SK-N-SH (cell line): Measurements from ENCODE around the gene MARS1. TPM values are rescaled to one million over a fixed set of nuclear protein-coding genes. Genes with fewer than 3 reads are reported as not detected.
A peak's percentile ranks its signal among the peaks of the same experiment; 100 is the strongest.

Experiments
- CTCF ChIA-PET: fragments of 300-600, 350-600 bp; formaldehyde crosslinking; extraction: SDS; loops from one replicate; lab custom pipeline; 2021; lab: Yijun Ruan, JAX
- POLR2A ChIA-PET: fragments of 350-600 bp; sonication (Branson Sonifier 250); formaldehyde crosslinking; extraction: SDS; loops from one replicate; lab custom pipeline; 2020; ENCODE audit warnings: antibody characterized with exemption, inconsistent platforms; lab: Yijun Ruan, JAX
- DNase-seq: peaks from one replicate; pipeline ENCODE4 v3.0.0; 2012
- H2AFZ ChIP-seq: fragments of 200-600 bp; sonication (generic); 2 replicates; pipeline ENCODE4 v1.8.1; 2016; ENCODE audit warnings: antibody characterized with exemption, mild to moderate bottlenecking, low read depth
- H3F3A ChIP-seq: fragments of 200-600 bp; sonication (generic); replicated peaks from 2 replicates; pipeline ENCODE3; 2016; ENCODE audit warnings: antibody characterized with exemption, mild to moderate bottlenecking; ENCODE audit not compliant: insufficient read depth
- H3K27ac ChIP-seq, 2 experiments: fragments of 200-500 bp in 1 of 2; fragments of 200-600 bp in 1 of 2; sonication (Bioruptor generic) in 1 of 2; sonication (generic), shearing (Covaris generic) in 1 of 2; 2 replicates each; pipeline versions ENCODE4 v1.5.1 to v1.6.1; 2014 to 2016; ENCODE audit warnings: low read depth in 2 of 2, inconsistent platforms in 1 of 2, low read length in 1 of 2, mild to moderate bottlenecking in 1 of 2, mixed read lengths in 1 of 2
- H3K27me3 ChIP-seq: fragments of 200-600 bp; sonication (generic), shearing (Covaris generic); 2 replicates; pipeline ENCODE4 v1.6.1; 2016; ENCODE audit warnings: mixed run types; ENCODE audit not compliant: insufficient read depth
- H3K36me3 ChIP-seq, 2 experiments: fragments of 200-500 bp in 1 of 2; fragments of 200-600 bp in 1 of 2; sonication (Bioruptor generic) in 1 of 2; sonication (generic) in 1 of 2; replicated peaks in 1 of 2; 2 replicates each; pipeline versions ENCODE3 to v1.5.1; 2014 to 2016; ENCODE audit warnings: low read length in 1 of 2, mild to moderate bottlenecking in 1 of 2; ENCODE audit not compliant: insufficient read depth in 2 of 2, control insufficient read depth in 1 of 2
- H3K4me1 ChIP-seq, 2 experiments: fragments of 200-500 bp in 1 of 2; fragments of 200-600 bp in 1 of 2; sonication (Bioruptor generic) in 1 of 2; sonication (generic), shearing (Covaris generic) in 1 of 2; 2 replicates each; pipeline versions ENCODE4 v1.5.1 to v1.6.1; 2014 to 2016; ENCODE audit warnings: low read depth in 1 of 2, low read length in 1 of 2, mixed run types in 1 of 2; ENCODE audit not compliant: insufficient read depth in 2 of 2, control insufficient read depth in 1 of 2
- H3K4me2 ChIP-seq: fragments of 200-600 bp; sonication (generic), shearing (Covaris generic); 2 replicates; pipeline ENCODE4 v1.6.1; 2017; ENCODE audit warnings: mixed run types
- H3K4me3 ChIP-seq, 2 experiments: fragments of 200-500 bp in 1 of 2; fragments of 200-600 bp in 1 of 2; sonication (Bioruptor generic) in 1 of 2; sonication (generic), shearing (Covaris generic) in 1 of 2; 2 replicates each; pipeline versions ENCODE4 v1.5.1 to v1.8.1; 2014 to 2016; ENCODE audit warnings: low read depth in 2 of 2, inconsistent platforms in 1 of 2, low read length in 1 of 2, mild to moderate bottlenecking in 1 of 2, mixed read lengths in 1 of 2, moderate library complexity in 1 of 2
- H3K79me2 ChIP-seq: fragments of 200-600 bp; sonication (generic); 2 replicates; pipeline ENCODE4 v1.8.1; 2017; ENCODE audit warnings: mild to moderate bottlenecking; ENCODE audit not compliant: insufficient read depth
- H3K9ac ChIP-seq: fragments of 200-600 bp; sonication (generic); 2 replicates; pipeline ENCODE4 v1.6.1; 2017; ENCODE audit warnings: mixed run types
- H3K9me2 ChIP-seq: fragments of 200-600 bp; sonication (generic); 2 replicates; pipeline ENCODE4 v1.6.1; 2017; ENCODE audit warnings: mixed run types
- H3K9me3 ChIP-seq: fragments of 200-600 bp; sonication (generic); 2 replicates; pipeline ENCODE4 v1.6.1; 2017; ENCODE audit warnings: mixed run types, mild to moderate bottlenecking, moderate library complexity
- H4K20me1 ChIP-seq: fragments of 200-600 bp; sonication (generic); 2 replicates; pipeline ENCODE4 v1.6.1; 2017; ENCODE audit warnings: mild to moderate bottlenecking, mixed run types; ENCODE audit not compliant: insufficient read depth
- CHD2 ChIP-seq: fragments of 150-350 bp; IDR thresholded peaks from 2 replicates; pipeline ENCODE4 v1.6.1; 2018; ENCODE audit warnings: low read length; ENCODE audit not compliant: partially characterized antibody
- ELF1 ChIP-seq: IDR thresholded peaks from 2 replicates; pipeline ENCODE4 v1.4.0; 2012
- EP300 ChIP-seq, 2 experiments: IDR thresholded peaks; 2 replicates each; pipeline versions ENCODE4 v1.4.0 to v1.6.1; 2012; ENCODE audit warnings: borderline replicate concordance in 1 of 2, low read depth in 1 of 2, low read length in 1 of 2
- EZH2phosphoT487 ChIP-seq: fragments of 200-600 bp; sonication (generic); IDR thresholded peaks from 2 replicates; pipeline ENCODE4 v1.6.1; 2017; ENCODE audit warnings: low read depth, mixed run types, mild to moderate bottlenecking, antibody characterized with exemption, moderate library complexity, borderline replicate concordance
- FOSL2 ChIP-seq: IDR thresholded peaks from 2 replicates; pipeline ENCODE4 v1.4.0; 2012; ENCODE audit warnings: low read depth, mild to moderate bottlenecking, moderate library complexity, borderline replicate concordance
- FOXJ3 ChIP-seq: sonication (generic); formaldehyde crosslinking; IDR thresholded peaks from 2 replicates; pipeline ENCODE4 v1.5.1; 2020; ENCODE audit warnings: mild to moderate bottlenecking, missing genetic modification reagents
- GABPA ChIP-seq: IDR thresholded peaks from 2 replicates; pipeline ENCODE4 v1.4.0; 2012; ENCODE audit warnings: low read depth, mild to moderate bottlenecking
- IRF3 ChIP-seq: fragments of 150-350 bp; IDR thresholded peaks from 2 replicates; pipeline ENCODE4 v1.6.1; 2016; ENCODE audit warnings: mild to moderate bottlenecking, low read depth, low read length
- JUND ChIP-seq: IDR thresholded peaks from 2 replicates; pipeline ENCODE4 v1.4.0; 2012
- MEF2A ChIP-seq: IDR thresholded peaks from 2 replicates; pipeline ENCODE4 v1.4.0; 2012; ENCODE audit warnings: low read depth, borderline replicate concordance
- NFIC ChIP-seq: IDR thresholded peaks from 2 replicates; pipeline ENCODE4 v1.4.0; 2012; ENCODE audit warnings: borderline replicate concordance
- NRF1 ChIP-seq: IDR thresholded peaks from 2 replicates; pipeline ENCODE4 v1.6.1; 2012; ENCODE audit warnings: low read depth, mild to moderate bottlenecking, low read length
- RAD21 ChIP-seq: IDR thresholded peaks from 2 replicates; pipeline ENCODE4 v1.6.1; 2012; ENCODE audit warnings: mild to moderate bottlenecking, low read length
- RCOR1 ChIP-seq: fragments of 150-350 bp; IDR thresholded peaks from 2 replicates; pipeline ENCODE4 v1.6.1; 2017; ENCODE audit warnings: antibody characterized with exemption, low read length
- RXRA ChIP-seq: IDR thresholded peaks from 2 replicates; pipeline ENCODE4 v1.4.0; 2012; ENCODE audit warnings: low read depth, mild to moderate bottlenecking, borderline replicate concordance
- TCF12 ChIP-seq: IDR thresholded peaks from 2 replicates; pipeline ENCODE4 v1.4.0; 2012
- TEAD4 ChIP-seq: IDR thresholded peaks from 2 replicates; pipeline ENCODE4 v1.4.0; 2012; ENCODE audit warnings: mild to moderate bottlenecking, borderline replicate concordance; ENCODE audit not compliant: insufficient read depth
- YY1 ChIP-seq: IDR thresholded peaks from 2 replicates; pipeline ENCODE4 v1.4.0; 2012; ENCODE audit warnings: low read depth, mild to moderate bottlenecking
- WGBS: methylation state at CpG from one replicate; pipeline ENCODE4 v1.1.6; 2017; ENCODE audit warnings: low lambda C conversion rate; 5-methylcytosine and 5-hydroxymethylcytosine counted together
- polyA plus RNA-seq, 3 experiments: library from polyadenylated mRNA; depleted of rRNA; stranded (reverse); fragments of >200 nt; gene quantifications; 2 replicates each; pipeline ENCODE4 v1.2.3, GENCODE V29; 2012
- TF ChIP-seq, protein P1 (sequence below): fragments of 150-350 bp; IDR thresholded peaks from 2 replicates; pipeline ENCODE4 v1.6.1; 2017; ENCODE audit warnings: antibody characterized with exemption, low read length, low read depth, borderline replicate concordance
- TF ChIP-seq, protein P2 (sequence below): IDR thresholded peaks from 2 replicates; pipeline ENCODE4; 2012
- TF ChIP-seq, protein P3 (sequence below): IDR thresholded peaks from 2 replicates; pipeline ENCODE4 v1.6.1; 2012; ENCODE audit warnings: mild to moderate bottlenecking, low read depth, low read length, moderate library complexity
- TF ChIP-seq, protein P4 (sequence below): fragments of 200-600 bp; sonication (generic); IDR thresholded peaks from 2 replicates; pipeline ENCODE4 v1.6.1; 2017; ENCODE audit warnings: antibody characterized with exemption, mild to moderate bottlenecking, moderate library complexity
- TF ChIP-seq, protein P5 (sequence below): IDR thresholded peaks from 2 replicates; pipeline ENCODE4 v1.4.0; 2012; ENCODE audit warnings: low read depth

Gene MARS1
- polyA plus RNA-seq, 1 of the 3 experiments (the other 2 are of a cell fraction): 158 TPM

GRCh38 chr12:57520053-57520818, 32.4 kb downstream of the MARS1 start, which contains the start of gene DDIT3:
Gene DDIT3 (minus strand): TSS chr12:57520514. CDS start chr12:57517406, 3,108 bp downstream.
- H3K4me3 ChIP-seq: peak within 1 kb of the TSS; percentile 72 to 94
- no peaks in the 10 kb centered on the region for H3K27me3 ChIP-seq
- peaks cover 41 to 46% of the 10 kb centered on the region in 2 experiments for H3K4me1 ChIP-seq
- peaks cover 59% of the 10 kb centered on the region for H3F3A ChIP-seq
- ChIA-PET CTCF (interaction anchor here (0.7 to 1.9 kb wide), 7 partner anchors 27 to 121 kb away, joined by 3 to 5 read pairs (median 3); partner anchors contain the start of gene DCTN2), POLR2A (interaction anchor here (0.6 to 2.2 kb wide), 16 partner anchors 10 to 290 kb away, joined by 3 to 13 read pairs (median 4); partner anchors contain the start of genes ARHGEF25, DCTN2, MARS1 and SHMT2)
- no peaks in the 10 kb centered on the region for H3K9me3 ChIP-seq
- DNase-seq: peak; percentile 94
- H3K27ac ChIP-seq: peak within 1 kb of the TSS; percentile 97 to 98
- peaks cover 57% of the 10 kb centered on the region for H3K79me2 ChIP-seq
- 1% methylated on average over 39 of the region's 52 CpGs for WGBS
- H3K36me3 ChIP-seq: peaks cover 42 to 43% of the 10 kb centered on the region in 2 experiments
- no peaks in the 10 kb centered on the region for H3K9me2 ChIP-seq
- H3K9ac ChIP-seq: peak within 1 kb of the TSS; percentile 98
- peak within 1 kb of the TSS; percentile 79; the same call in 1 of the 2 replicates for H2AFZ ChIP-seq
- H4K20me1 ChIP-seq: peaks cover 48% of the 10 kb centered on the region
- peak within 1 kb of the TSS; percentile 92 for H3K4me2 ChIP-seq
- TF ChIP-seq RAD21: no peak
- TF ChIP-seq EP300 (IDR thresholded peaks at IDR 0.05; ENCODE audit: borderline replicate concordance in 1 of 2, low read depth in 1 of 2, low read length in 1 of 2): peak in 1 of 2 experiments; percentile 58; a peak in 1 of 4 replicates
- no peak for TF ChIP-seq RCOR1
- no peak for TF ChIP-seq EZH2phosphoT487
- TF ChIP-seq NFIC: 0 out of 2 replicates have a peak, but pooled peaks have one; percentile 10
- TF ChIP-seq ELF1: peak; percentile 96
- TF ChIP-seq CHD2: peak; percentile 83
- 0 out of 2 replicates have a peak, but pooled peaks have one; percentile 44 for TF ChIP-seq GABPA
- no peak for TF ChIP-seq TEAD4
- TF ChIP-seq, protein P1, sequence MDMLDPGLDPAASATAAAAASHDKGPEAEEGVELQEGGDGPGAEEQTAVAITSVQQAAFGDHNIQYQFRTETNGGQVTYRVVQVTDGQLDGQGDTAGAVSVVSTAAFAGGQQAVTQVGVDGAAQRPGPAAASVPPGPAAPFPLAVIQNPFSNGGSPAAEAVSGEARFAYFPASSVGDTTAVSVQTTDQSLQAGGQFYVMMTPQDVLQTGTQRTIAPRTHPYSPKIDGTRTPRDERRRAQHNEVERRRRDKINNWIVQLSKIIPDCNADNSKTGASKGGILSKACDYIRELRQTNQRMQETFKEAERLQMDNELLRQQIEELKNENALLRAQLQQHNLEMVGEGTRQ: 0 out of 2 replicates have a peak, but pooled peaks have one; percentile 28
- no peak for TF ChIP-seq MEF2A
- TF ChIP-seq TCF12: no peak
- TF ChIP-seq, protein P2, sequence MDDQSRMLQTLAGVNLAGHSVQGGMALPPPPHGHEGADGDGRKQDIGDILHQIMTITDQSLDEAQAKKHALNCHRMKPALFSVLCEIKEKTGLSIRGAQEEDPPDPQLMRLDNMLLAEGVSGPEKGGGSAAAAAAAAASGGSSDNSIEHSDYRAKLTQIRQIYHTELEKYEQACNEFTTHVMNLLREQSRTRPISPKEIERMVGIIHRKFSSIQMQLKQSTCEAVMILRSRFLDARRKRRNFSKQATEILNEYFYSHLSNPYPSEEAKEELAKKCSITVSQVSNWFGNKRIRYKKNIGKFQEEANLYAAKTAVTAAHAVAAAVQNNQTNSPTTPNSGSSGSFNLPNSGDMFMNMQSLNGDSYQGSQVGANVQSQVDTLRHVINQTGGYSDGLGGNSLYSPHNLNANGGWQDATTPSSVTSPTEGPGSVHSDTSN: peak; percentile 67
- peak; percentile 79; the same call in 1 of the 2 replicates for TF ChIP-seq FOSL2
- peak; percentile 58; the same call in 1 of the 2 replicates for TF ChIP-seq JUND
- TF ChIP-seq IRF3: peak; percentile 64
- TF ChIP-seq, protein P3, sequence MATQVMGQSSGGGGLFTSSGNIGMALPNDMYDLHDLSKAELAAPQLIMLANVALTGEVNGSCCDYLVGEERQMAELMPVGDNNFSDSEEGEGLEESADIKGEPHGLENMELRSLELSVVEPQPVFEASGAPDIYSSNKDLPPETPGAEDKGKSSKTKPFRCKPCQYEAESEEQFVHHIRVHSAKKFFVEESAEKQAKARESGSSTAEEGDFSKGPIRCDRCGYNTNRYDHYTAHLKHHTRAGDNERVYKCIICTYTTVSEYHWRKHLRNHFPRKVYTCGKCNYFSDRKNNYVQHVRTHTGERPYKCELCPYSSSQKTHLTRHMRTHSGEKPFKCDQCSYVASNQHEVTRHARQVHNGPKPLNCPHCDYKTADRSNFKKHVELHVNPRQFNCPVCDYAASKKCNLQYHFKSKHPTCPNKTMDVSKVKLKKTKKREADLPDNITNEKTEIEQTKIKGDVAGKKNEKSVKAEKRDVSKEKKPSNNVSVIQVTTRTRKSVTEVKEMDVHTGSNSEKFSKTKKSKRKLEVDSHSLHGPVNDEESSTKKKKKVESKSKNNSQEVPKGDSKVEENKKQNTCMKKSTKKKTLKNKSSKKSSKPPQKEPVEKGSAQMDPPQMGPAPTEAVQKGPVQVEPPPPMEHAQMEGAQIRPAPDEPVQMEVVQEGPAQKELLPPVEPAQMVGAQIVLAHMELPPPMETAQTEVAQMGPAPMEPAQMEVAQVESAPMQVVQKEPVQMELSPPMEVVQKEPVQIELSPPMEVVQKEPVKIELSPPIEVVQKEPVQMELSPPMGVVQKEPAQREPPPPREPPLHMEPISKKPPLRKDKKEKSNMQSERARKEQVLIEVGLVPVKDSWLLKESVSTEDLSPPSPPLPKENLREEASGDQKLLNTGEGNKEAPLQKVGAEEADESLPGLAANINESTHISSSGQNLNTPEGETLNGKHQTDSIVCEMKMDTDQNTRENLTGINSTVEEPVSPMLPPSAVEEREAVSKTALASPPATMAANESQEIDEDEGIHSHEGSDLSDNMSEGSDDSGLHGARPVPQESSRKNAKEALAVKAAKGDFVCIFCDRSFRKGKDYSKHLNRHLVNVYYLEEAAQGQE: peak; percentile 41; the same call in 1 of the 2 replicates
- TF ChIP-seq NRF1: no peak
- TF ChIP-seq YY1: no peak
- peak; percentile 60; the same call in 1 of the 2 replicates for TF ChIP-seq RXRA
- TF ChIP-seq FOXJ3 (CRISPR knock-in tag): no peak
- TF ChIP-seq, protein P4, sequence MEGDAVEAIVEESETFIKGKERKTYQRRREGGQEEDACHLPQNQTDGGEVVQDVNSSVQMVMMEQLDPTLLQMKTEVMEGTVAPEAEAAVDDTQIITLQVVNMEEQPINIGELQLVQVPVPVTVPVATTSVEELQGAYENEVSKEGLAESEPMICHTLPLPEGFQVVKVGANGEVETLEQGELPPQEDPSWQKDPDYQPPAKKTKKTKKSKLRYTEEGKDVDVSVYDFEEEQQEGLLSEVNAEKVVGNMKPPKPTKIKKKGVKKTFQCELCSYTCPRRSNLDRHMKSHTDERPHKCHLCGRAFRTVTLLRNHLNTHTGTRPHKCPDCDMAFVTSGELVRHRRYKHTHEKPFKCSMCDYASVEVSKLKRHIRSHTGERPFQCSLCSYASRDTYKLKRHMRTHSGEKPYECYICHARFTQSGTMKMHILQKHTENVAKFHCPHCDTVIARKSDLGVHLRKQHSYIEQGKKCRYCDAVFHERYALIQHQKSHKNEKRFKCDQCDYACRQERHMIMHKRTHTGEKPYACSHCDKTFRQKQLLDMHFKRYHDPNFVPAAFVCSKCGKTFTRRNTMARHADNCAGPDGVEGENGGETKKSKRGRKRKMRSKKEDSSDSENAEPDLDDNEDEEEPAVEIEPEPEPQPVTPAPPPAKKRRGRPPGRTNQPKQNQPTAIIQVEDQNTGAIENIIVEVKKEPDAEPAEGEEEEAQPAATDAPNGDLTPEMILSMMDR: no peak
- TF ChIP-seq, protein P5, sequence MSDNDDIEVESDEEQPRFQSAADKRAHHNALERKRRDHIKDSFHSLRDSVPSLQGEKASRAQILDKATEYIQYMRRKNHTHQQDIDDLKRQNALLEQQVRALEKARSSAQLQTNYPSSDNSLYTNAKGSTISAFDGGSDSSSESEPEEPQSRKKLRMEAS: peak; percentile 73; the same call in 1 of the 2 replicates
